Erythroblast (primary cell): Measurements from ENCODE around the gene MED28.

ENCODE experiments used
- GATA1 ChIP-seq: IDR thresholded peaks from 2 replicates; pipeline ENCODE4 v1.6.1; 2011; ENCODE audit warnings: low read depth, mild to moderate bottlenecking, control low read depth, low read length, moderate library complexity
- POLR2A ChIP-seq: IDR thresholded peaks from 2 replicates; pipeline ENCODE4 v1.6.1; 2011; ENCODE audit warnings: mild to moderate bottlenecking, low read length

DNA sequence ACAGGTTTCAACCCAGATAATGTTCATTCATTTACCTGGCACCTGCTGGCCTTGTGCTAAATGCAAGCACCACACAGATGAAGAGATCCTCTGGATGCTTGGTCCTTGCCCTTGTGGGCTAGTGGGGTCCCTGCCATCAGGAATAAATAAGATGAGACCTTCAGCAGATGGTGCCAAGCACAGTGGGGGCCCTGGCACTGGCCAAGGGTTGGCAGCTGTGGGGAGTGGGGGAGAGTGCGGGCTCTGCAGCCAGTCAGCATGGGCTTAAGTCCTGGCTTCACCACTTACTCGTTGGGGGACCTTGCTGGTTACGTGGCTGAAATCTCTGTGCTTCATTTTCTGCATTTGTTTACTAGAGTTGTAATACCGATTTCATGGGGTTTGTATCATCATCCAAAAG, 30.5 kb upstream of the MED28 start:
- TF ChIP-seq POLR2A (no peak), GATA1 (no peak)
